HCT116 (cell line): ENCODE measurements around the gene ARID5A. TPM values are rescaled to one million over a fixed set of nuclear protein-coding genes. Genes with fewer than 3 reads are reported as not detected.

Source experiments
- ATAC-seq: fragments of 200-7000 bp; cut with Tn5 transposase; 2 replicates; pipeline ENCODE4 v1.9.1; 2020; ENCODE audit warnings: mild to moderate bottlenecking, moderate library complexity
- BruUV-seq: library from RNA; stranded (reverse); fragments of 400-500 nt; replicated peaks from 2 replicates; lab custom pipeline; 2021; lab: Mats Ljungman, UMichigan
- CTCF ChIA-PET: fragments of 300-600 bp; sonication (Branson Sonifier 250); formaldehyde crosslinking; loops from one replicate; lab custom pipeline; 2021; ENCODE audit warnings: antibody characterized with exemption; lab: Charles Lee
- POLR2A ChIA-PET: fragments of 300-600, 350-600 bp; sonication (Branson Sonifier 250); formaldehyde crosslinking; loops from one replicate; lab custom pipeline; 2021; ENCODE audit warnings: antibody characterized with exemption; lab: Charles Lee
- RAD21 ChIA-PET, 2 experiments: fragments of 300-600 bp; sonication (Branson Sonifier 250); formaldehyde crosslinking; loops; one replicate each; lab custom pipeline; 2023; ENCODE audit warnings: low total read pairs in 2 of 2; ENCODE audit not compliant: uncharacterized antibody in 2 of 2, unreplicated experiment in 2 of 2, low non-redundant PET in 1 of 2; lab: Charles Lee
- DNase-seq: peaks from one replicate; pipeline ENCODE4 v3.0.0-alpha.2; 2010; ENCODE audit warnings: low read depth, low spot score
- H2AFZ ChIP-seq: fragments of 200-600 bp; shearing (Covaris generic), sonication (generic); 2 replicates; pipeline ENCODE4 v1.6.1; 2017; ENCODE audit warnings: low read depth, mixed run types, mixed read lengths, antibody characterized with exemption, low read length; ENCODE audit not compliant: poor library complexity, severe bottlenecking
- H3K27ac ChIP-seq: 2 replicates; pipeline ENCODE4 v1.5.1; 2012; ENCODE audit warnings: low read depth, low read length
- H3K27me3 ChIP-seq: fragments of 200-600 bp; sonication (generic); 2 replicates; pipeline ENCODE4 v1.6.1; 2016; ENCODE audit warnings: mixed run types, low read length, mixed read lengths; ENCODE audit not compliant: insufficient read depth
- H3K36me3 ChIP-seq, 2 experiments: fragments of 200-500 bp in 1 of 2; fragments of 200-600 bp in 1 of 2; sonication (Bioruptor generic) in 1 of 2; sonication (generic) in 1 of 2; 2 replicates each; pipeline versions ENCODE4 v1.5.1 to v1.6.1; 2014 to 2016; ENCODE audit warnings: low read length in 2 of 2, inconsistent platforms in 1 of 2, mixed read lengths in 1 of 2, mixed run types in 1 of 2; ENCODE audit not compliant: insufficient read depth in 2 of 2, control insufficient read depth in 1 of 2
- H3K4me1 ChIP-seq, 2 experiments: fragments of 200-600 bp in 1 of 2; sonication (generic) in 1 of 2; 2 replicates each; pipeline versions ENCODE4 v1.5.1 to v1.6.1; 2012 to 2017; ENCODE audit warnings: low read length in 2 of 2, inconsistent platforms in 1 of 2, mild to moderate bottlenecking in 1 of 2, mixed read lengths in 1 of 2, mixed run types in 1 of 2, moderate library complexity in 1 of 2; ENCODE audit not compliant: insufficient read depth in 2 of 2, control insufficient read depth in 1 of 2
- H3K4me2 ChIP-seq: fragments of 200-600 bp; sonication (generic); 2 replicates; pipeline ENCODE4 v1.6.1; 2017; ENCODE audit warnings: mixed run types, low read length, mixed read lengths
- H3K4me3 ChIP-seq, 2 experiments: fragments of 200-600 bp in 1 of 2; sonication (generic) in 1 of 2; replicated peaks in 1 of 2; 2 replicates each; pipeline ENCODE4 v1.5.1; 2011 to 2016; ENCODE audit warnings: low read length in 2 of 2, control low read depth in 1 of 2, low read depth in 1 of 2, mild to moderate bottlenecking in 1 of 2, mixed read lengths in 1 of 2, mixed run types in 1 of 2
- H3K79me2 ChIP-seq: fragments of 200-600 bp; sonication (generic); 2 replicates; pipeline ENCODE4 v1.6.1; 2017; ENCODE audit warnings: mild to moderate bottlenecking, mixed run types, low read length, moderate library complexity, mixed read lengths; ENCODE audit not compliant: insufficient read depth
- H3K9ac ChIP-seq: fragments of 200-600 bp; sonication (generic); 2 replicates; pipeline ENCODE4 v1.6.1; 2016; ENCODE audit warnings: low read length, mixed read lengths
- H3K9me2 ChIP-seq: fragments of 200-600 bp; sonication (generic), shearing (Covaris generic); 2 replicates; pipeline ENCODE4 v1.6.1; 2017; ENCODE audit warnings: mixed run types, mild to moderate bottlenecking, moderate library complexity; ENCODE audit not compliant: insufficient read depth
- H3K9me3 ChIP-seq, 2 experiments: fragments of 200-500 bp in 1 of 2; fragments of 200-600 bp in 1 of 2; sonication (Bioruptor generic) in 1 of 2; sonication (generic) in 1 of 2; 2 replicates each; pipeline ENCODE4 v1.6.1; 2014 to 2017; ENCODE audit warnings: low read length in 2 of 2, mixed read lengths in 2 of 2, inconsistent platforms in 1 of 2, low read depth in 1 of 2, mild to moderate bottlenecking in 1 of 2, mixed run types in 1 of 2, moderate library complexity in 1 of 2; ENCODE audit not compliant: control insufficient read depth in 1 of 2, insufficient read depth in 1 of 2
- H4K20me1 ChIP-seq: fragments of 200-600 bp; sonication (generic), shearing (Covaris generic); 2 replicates; pipeline ENCODE4 v1.6.1; 2017; ENCODE audit warnings: mixed run types, mild to moderate bottlenecking, moderate library complexity; ENCODE audit not compliant: insufficient read depth
- JUND ChIP-seq: IDR thresholded peaks from 2 replicates; pipeline ENCODE4 v1.6.1; 2012
- POLR2AphosphoS5 ChIP-seq: IDR thresholded peaks from 2 replicates; pipeline ENCODE4 v1.6.1; 2011; ENCODE audit warnings: mild to moderate bottlenecking, low read depth, low read length, moderate library complexity
- SIN3A ChIP-seq: IDR thresholded peaks from 2 replicates; pipeline ENCODE4 v1.6.1; 2012; ENCODE audit warnings: low read depth
- SP1 ChIP-seq: IDR thresholded peaks from 2 replicates; pipeline ENCODE4 v1.6.1; 2012; ENCODE audit warnings: low read depth
- YY1 ChIP-seq: IDR thresholded peaks from 2 replicates; pipeline ENCODE4 v1.6.1; 2011; ENCODE audit warnings: low read length, low read depth, moderate library complexity, mild to moderate bottlenecking; ENCODE audit not compliant: insufficient replicate concordance; ENCODE audit errors: extremely low read depth
- intact Hi-C: fragments of 100-400 bp; cut with micrococcal nuclease; formaldehyde crosslinking; loops from 2 replicates; pipeline ENCODE4 v1.10.0; 2022
- total RNA-seq: library from RNA; stranded (reverse); gene quantifications from one replicate; pipeline ENCODE4 v1.2.1, GENCODE V29; 2021; ENCODE audit not compliant: unreplicated experiment
- TF ChIP-seq, protein P1 (sequence below), 3 experiments: fragments of 200-600 bp in 1 of 3; sonication (generic) in 1 of 3; IDR thresholded peaks in 2 of 3; conservative IDR thresholded peaks in 1 of 3; 2 replicates each; pipeline ENCODE4 v1.5.1; 2012 to 2017; ENCODE audit warnings: low read depth in 2 of 3, low read length in 2 of 3, antibody characterized with exemption in 1 of 3, borderline replicate concordance in 1 of 3, control low read depth in 1 of 3, mild to moderate bottlenecking in 1 of 3, mixed read lengths in 1 of 3, mixed run types in 1 of 3, moderate library complexity in 1 of 3; ENCODE audit not compliant: insufficient read depth in 1 of 3
- TF ChIP-seq, protein P2 (sequence below): IDR thresholded peaks from 2 replicates; pipeline ENCODE4 v1.6.1; 2012

The ARID5A gene
- total RNA-seq, 1 experiment from 2014 or later, result 8.2 TPM

DNA sequence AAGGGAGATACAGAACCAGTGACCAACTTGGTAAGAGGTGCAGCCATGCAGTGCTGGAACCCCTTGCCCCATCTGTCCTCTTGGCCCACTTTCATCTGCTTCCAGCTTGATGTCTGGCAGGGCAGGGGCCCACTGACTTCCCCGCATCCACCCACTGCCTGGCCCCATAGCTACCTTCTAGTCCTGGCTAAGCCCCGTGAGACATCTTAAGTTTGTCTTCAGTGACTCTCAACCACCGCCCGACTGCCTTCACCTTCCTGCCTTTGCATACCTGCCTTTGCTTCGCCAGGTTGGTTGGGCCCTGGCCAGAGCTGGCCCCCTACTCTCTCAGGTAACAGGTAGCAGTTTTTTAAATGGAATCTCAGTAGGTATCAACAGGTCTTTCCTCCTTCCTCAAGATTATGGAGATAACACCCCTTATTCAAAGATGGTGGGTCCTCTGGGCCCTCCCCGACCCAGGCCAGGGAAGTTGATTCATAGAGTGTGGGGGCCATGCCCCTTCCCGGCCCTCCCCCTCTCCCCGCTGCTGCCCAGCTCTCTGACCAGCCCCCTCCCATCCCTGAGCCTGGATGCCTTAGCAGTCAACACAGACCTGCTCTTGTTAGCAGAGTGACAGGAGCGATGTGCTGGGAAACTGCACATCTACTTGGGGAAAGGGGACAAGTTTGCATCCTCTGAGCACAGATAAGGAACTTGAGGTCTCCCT is 2.8 kb downstream of the ARID5A start:
- H3K27ac ChIP-seq, result no peak overlapping the region
- H3K4me3 ChIP-seq, result no peak overlapping the region
- no peak for TF ChIP-seq YY1
- TF ChIP-seq JUND, result no peak
- no peak for TF ChIP-seq SP1
- TF ChIP-seq, protein P1, sequence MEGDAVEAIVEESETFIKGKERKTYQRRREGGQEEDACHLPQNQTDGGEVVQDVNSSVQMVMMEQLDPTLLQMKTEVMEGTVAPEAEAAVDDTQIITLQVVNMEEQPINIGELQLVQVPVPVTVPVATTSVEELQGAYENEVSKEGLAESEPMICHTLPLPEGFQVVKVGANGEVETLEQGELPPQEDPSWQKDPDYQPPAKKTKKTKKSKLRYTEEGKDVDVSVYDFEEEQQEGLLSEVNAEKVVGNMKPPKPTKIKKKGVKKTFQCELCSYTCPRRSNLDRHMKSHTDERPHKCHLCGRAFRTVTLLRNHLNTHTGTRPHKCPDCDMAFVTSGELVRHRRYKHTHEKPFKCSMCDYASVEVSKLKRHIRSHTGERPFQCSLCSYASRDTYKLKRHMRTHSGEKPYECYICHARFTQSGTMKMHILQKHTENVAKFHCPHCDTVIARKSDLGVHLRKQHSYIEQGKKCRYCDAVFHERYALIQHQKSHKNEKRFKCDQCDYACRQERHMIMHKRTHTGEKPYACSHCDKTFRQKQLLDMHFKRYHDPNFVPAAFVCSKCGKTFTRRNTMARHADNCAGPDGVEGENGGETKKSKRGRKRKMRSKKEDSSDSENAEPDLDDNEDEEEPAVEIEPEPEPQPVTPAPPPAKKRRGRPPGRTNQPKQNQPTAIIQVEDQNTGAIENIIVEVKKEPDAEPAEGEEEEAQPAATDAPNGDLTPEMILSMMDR (IDR thresholded peaks at IDR 0.05 in 2 of 3, conservative IDR thresholded peaks at IDR 0.05 in 1 of 3; ENCODE audit: borderline replicate concordance in 1 of 3, insufficient read depth in 1 of 3, low read depth in 2 of 3, low read length in 2 of 3), result no peak
- TF ChIP-seq, protein P2, sequence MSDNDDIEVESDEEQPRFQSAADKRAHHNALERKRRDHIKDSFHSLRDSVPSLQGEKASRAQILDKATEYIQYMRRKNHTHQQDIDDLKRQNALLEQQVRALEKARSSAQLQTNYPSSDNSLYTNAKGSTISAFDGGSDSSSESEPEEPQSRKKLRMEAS, result no peak
- no peak for TF ChIP-seq SIN3A
- no peak for TF ChIP-seq POLR2AphosphoS5
- H3K4me1 ChIP-seq, result peaks cover 10 to 46% of the 10 kb centered on the region in 2 experiments
- ATAC-seq (no peak), DNase-seq (no peak)
- H3K27me3 ChIP-seq, result no peaks in the 10 kb centered on the region
- H4K20me1 ChIP-seq, result no peaks in the 10 kb centered on the region
- peak overlapping the region; percentile 40 for H3K4me2 ChIP-seq
- ChIA-PET RAD21 (no interaction called here), CTCF (interaction anchor here (2.4 to 3.8 kb wide), 2 partner anchors 11 to 15 kb away, joined by 9 to 22 read pairs; no protein-coding TSS in a partner anchor), POLR2A (interaction anchor here (1.2 kb wide), 1 partner anchor 28 kb away, joined by 3 read pairs; no protein-coding TSS in a partner anchor)
- no peak overlapping the region for H2AFZ ChIP-seq
- intact Hi-C loops, result no loop called here
- H3K79me2 ChIP-seq, result 0 out of 2 replicates have a peak, but pooled peaks cover 3% of the 10 kb centered on the region
- no peaks in the 10 kb centered on the region for H3K36me3 ChIP-seq
- no peaks in the 10 kb centered on the region for H3K9me2 ChIP-seq
- no TSS peak for BruUV-seq
- H3K9me3 ChIP-seq, result no peaks in the 10 kb centered on the region
- H3K9ac ChIP-seq, result no peak overlapping the region
